UCSD-AML1 (cell line): ENCODE measurements around the gene CNOT9.

Source experiments
- DNase-seq: peaks from one replicate; lab custom pipeline; 2025; ENCODE audit not compliant: unreplicated experiment; lab: John Stamatoyannopoulos, UW

Gene CNOT9

DNA sequence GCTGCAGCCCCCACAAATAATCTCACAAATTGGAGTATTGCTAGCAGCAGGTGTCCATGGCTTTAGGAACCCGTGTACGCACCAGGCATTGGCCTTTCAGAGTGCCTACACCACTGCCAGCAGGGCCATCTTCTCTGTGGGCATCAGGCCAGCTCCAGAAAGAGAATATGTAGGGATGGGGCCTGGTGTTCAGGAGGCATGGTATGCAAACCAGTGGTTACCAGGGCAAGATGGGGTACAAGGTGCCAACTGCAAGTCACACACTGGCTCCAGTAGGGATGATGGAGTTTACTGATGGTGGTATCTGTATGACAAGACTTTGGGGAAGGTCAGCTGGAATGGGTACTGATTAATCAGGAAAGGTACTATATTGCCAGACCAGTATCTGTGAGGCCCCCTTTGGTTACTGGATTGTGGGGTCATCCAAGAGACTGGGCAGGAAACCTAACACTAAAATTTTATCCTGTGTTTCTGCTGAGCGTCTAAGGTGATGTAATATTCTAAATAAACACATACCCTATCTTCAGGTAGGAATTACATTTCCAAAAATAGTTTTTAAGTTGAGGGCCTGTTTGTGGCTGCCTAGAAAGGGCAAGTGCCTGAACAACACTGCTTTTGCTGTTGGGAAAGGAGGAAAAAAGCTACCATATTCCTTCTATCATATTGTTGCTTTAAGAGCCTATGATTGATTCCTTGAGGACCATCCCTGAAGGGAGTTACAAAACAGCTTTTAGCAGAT lies 9.0 kb downstream of the CNOT9 start:
- no peak for DNase-seq

DNA sequence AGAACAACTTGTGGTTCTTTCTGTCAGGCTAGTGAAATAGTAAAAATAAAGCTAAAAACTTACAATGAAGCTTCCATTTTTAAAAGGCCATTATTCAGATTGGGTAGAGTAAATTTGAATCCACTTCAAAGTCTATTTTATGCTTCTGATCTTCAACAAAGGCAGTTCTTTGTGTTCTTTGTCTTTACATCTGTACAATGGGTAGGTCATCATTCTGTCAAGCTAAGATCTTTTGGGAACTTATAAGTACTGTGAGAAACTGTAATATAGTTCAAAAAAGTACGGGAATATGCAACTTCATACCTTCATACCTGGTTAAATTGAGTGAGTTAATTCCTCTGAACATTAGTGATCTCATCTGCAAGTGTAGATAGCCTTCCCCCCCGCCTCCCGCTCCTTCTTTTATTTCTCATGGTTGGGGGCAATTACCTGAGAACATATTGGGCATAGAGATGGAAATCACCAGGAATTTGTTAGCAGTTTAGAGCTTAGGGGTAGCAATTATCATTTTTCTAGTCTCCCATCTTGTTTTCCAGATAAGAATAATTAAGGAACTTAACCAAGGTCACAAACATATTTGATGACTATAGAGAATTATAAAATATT lies 9.7 kb downstream of the CNOT9 start:
- DNase-seq = no peak

DNA sequence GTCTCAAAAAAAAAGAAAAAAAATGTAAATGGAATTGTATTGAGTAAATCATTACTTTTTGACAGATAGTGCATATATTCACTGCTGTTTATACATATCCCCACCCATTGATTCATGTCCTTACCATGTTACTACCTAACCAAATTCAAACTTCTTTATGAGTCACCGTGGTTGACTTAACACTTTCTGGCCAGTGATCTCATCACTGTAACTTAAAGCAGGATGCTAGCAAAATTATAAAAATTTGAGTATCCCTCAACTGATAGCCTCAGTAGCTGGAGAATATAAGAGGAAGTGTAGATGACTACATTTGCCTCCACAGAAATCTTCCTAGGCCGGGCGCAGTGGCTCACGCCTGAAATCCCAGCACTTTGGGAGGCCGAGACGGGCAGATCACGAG lies 13.4 kb downstream of the CNOT9 start:
- DNase-seq = no peak

DNA sequence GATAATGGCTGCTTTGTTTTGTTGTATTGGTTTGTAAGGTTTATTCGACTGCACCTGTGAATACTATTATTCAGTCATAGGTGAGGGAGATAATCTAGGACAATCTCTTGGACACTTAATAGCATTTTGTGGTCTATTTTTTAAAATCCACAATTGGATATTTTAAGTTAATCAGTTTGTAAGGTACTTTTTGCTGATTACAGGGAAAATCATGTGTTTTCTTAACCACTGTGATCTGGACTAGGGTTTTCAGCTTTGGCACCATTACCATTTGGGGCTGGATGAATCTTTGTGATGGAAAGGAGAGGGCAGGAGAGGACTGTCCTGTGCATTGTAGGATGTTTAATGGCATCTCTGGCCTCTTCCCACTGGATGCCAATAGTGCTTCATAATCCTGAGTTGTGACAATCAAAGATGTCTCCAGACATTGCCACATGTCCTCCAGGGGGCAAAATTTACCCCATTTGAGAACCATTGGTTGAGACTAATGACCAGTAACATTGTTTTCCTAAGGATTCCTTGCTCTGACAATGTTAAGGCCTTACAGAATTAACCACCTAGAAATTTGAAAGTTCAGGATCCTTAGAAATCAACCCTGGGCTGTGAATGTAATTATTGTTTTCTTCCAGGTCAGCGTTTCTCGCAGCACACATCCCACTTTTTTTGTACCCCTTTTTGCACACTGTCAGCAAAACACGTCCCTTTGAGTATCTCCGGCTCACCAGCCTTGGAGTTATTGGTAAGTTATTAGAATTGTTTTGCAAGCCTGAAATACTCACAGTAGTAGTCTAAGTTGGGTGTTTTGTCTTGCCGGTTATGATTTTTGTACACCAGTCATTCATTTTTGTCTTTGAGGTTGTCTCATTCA lies 15.6 kb downstream of the CNOT9 start:
- no peak for DNase-seq

DNA sequence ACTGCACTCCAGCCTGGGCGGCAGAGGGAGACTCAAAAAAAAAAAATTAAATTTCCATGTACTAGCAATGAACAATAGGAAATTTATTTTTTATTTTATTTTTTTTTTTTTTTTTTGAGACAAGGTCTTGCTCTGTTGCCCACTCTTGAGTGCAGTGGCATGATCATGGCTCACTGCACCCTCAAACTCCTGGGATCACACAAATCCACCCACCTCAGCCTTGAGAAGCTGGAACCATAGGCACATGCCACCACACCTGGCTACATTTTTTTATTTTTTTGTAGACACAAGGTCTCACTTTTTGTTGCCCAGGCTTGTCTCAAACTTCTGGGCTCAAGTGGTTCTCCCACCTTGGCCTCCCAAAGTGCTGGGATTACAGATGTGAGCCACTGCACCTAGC lies 16.9 kb downstream of the CNOT9 start:
- DNase-seq = no peak

DNA sequence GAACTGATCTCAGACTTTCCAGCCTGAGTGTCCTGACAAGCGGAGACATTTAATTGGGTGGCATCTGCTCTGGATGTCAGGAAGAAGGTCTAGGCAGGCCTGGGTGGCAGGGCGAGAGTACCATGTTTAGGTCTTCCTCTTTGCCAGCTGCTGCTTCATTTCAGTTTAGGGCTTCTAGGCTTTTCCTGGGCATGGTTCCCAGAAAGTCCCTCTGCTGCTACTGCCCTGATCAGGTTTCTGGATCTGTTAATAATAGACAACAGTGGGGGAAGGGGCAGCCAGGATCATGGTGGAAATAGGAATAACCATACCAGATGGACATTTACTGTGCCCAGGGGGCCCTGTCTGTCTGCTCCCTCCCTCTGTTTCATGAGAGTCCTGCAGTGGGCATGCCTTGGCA lies 36.8 kb downstream of the CNOT9 start:
- no peak for DNase-seq

DNA sequence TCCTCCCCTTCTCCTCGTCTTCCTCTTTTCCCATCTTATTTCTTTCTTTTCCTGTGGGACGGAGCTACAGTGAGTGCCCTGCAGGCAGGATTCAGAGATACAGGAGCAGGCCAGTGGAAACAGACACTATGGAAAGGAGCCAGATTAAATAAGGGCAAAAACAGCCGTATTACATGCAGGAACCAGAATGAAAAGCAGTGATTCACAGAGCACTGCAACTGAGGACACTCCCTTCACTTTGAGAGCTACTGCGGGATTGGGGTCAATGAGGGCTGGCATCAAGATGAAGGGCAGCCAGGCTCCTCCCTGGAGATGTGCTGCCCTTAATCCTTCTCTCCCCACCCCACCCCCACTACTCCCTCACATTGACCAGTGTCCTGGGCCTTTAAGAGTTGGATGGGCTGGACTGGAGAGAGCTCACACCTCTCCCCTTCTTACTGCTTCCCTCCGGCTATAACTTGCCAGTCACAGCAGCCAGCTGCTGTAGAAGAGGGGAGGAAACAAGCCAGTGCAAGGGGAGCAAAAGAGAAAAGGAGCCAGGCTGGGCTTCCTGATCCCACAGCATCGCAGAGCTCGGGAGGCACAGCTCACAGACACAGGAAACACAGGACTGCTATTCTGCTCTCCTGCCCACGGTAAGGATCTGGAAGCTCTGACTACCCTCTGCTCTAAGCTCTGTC lies 38.9 kb downstream of the CNOT9 start, which contains the start of gene PLCD4:
TSS of gene PLCD4 (plus strand) at position 464 of the 680 bp plus-strand sequence. CDS start 7,841 bp downstream, outside the sequence.
- DNase-seq = no peak

DNA sequence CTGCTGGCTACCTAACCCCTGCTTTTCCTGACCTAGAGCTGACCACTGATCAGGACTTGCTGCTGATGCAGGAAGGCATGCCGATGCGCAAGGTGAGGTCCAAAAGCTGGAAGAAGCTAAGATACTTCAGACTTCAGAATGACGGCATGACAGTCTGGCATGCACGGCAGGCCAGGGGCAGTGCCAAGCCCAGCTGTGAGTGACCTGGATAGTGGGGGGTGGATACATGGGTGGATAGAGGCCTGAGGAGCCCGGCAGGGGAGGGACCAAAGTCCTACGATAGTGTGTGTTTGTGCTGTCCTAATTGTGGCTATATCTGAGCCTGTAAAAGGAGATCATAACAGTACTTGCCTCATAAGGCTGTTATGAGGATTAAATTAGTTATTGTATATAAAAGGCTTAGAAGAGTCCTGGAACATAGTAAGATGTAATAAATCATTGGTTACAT lies 47.3 kb downstream of the CNOT9 start:
- DNase-seq = no peak

DNA sequence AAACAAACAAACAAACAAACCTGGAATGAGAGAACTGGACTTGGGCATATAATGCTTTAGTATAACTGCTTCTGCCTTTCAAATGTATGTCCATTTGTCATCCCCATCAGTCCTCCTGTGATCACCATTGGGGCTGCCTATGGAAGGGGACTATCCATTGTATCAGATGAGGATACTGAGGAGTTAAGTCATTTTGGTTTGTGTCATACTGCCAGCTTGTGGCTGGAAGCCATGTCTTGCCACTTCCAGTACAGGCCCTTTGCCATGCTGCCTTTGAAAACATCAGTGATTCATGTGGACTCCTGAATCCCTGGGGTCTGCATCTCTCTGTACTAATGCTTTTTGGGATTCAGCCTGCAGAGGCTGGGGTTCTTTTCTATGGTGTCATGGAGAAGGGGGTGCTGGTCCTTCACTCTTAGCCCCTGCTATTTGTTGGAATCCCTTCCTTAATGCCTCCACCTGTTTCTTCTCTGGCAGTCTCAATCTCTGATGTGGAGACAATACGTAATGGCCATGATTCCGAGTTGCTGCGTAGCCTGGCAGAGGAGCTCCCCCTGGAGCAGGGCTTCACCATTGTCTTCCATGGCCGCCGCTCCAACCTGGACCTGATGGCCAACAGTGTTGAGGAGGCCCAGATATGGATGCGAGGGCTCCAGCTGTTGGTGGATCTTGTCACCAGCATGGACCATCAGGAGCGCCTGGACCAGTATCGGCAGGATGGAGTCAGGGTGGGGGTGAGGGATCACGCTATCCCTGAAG lies 49.6 kb downstream of the CNOT9 start:
- DNase-seq = no peak

DNA sequence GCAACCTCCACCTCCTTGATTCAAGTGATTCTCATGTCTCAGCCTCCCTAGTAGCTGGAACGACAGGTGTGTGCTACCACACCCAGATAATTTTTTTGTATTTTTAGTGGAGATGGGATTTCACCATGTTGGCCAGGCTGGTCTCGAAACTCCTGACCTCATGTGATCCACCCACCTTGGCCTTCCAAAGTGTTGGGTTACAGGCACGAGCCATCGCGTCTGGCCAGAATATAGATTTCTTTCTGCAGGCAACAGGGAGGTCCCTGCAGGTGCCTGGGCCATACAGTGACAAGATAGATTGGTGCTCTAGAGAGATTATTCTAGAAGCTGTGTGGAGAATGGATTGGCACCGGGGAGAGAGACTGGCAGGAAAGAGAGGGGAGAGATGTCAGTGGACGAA lies 52.4 kb downstream of the CNOT9 start:
- DNase-seq = no peak

DNA sequence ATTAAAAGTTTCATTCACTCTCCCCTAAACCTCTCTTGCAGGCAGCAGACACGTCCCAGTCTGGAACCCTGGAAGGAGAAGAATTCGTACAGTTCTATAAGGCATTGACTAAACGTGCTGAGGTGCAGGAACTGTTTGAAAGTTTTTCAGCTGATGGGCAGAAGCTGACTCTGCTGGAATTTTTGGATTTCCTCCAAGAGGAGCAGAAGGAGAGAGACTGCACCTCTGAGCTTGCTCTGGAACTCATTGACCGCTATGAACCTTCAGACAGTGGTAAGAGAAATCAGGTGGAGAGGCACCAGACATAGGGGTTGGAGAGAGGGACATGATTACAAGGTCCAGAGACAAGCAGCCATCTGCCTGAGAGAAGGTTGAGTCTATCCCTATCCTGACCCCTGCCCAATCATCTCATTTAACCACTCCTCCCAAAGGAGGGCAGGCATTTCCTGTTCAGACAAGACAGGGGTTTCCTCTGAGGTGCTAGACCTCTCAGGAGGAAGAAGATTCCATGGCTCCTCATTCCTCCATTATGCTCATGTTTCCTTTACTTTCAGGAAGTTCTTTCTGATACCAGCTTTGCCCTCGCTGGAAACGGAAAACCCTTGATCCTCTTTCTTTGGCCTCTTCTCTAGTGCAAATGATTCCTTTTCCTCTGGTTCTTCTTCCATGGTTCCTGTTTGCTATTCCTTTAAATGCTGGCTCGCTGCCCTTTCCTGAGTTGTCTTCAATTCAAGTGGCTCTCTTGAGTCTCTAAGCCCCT lies 54.1 kb downstream of the CNOT9 start:
- DNase-seq = no peak

DNA sequence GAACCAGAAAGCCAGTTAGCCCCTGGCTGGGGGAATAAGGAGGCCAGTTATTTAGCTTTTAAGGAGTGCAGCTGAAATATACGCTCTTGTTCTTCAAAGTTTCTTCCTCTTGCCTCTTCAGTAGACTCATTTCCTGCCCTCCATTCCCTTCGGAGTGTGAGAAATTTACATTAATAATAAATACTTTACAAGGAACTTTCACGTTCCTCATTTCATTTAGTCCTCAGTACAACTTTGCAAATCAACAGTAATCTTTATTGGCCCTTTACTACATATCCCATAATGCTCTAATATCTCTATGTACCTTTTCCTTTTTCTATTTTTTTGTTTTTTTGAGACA lies 54.7 kb downstream of the CNOT9 start:
- DNase-seq = no peak

DNA sequence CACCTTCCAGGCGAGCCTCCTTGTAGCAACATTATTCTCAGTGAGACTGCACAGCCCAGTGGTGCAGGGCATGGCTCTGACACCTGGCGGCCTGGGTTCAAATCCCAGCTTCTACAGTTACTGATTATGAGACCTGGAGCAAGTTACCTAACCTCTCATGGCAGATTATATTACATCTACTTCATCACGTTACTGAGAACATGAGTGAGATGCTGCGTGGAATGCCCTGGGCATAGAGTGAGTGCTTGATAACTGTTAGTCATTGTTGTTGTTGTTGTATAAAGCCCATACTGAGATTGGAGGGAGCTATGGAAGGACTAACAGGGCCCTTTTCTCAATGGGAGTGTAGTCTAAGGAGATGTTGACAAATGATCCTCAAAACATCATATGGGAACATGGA lies 57.7 kb downstream of the CNOT9 start:
- DNase-seq = no peak

DNA sequence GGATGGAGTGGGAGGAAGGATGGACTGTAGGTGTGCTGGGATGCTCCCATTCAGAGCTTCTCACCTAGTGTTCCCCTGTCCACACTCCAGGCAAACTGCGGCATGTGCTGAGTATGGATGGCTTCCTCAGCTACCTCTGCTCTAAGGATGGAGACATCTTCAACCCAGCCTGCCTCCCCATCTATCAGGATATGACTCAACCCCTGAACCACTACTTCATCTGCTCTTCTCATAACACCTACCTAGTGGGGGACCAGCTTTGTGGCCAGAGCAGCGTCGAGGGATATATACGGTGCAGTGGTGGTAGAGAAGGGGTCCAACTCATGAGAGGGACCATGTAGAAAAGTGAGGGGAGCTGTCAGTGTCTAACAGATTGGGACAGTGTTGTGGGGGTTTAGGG lies 59.3 kb downstream of the CNOT9 start:
- DNase-seq = no peak

DNA sequence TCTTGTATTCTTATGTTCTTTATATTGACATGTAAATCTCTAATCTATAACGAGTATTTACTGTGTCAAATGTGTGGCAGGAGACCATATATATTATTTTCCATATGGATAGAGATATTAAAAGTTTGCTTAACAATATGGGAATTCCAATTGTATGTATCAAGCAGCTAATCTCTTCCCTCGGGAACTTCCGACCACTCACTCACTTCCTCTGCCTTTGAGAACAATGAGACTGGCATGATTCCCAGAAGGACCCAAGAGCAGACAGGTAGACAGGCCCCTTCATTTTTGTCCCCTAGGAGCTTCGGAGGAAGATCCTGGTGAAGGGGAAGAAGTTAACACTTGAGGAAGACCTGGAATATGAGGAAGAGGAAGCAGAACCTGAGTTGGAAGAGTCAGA lies 63.2 kb downstream of the CNOT9 start:
- no peak for DNase-seq

DNA sequence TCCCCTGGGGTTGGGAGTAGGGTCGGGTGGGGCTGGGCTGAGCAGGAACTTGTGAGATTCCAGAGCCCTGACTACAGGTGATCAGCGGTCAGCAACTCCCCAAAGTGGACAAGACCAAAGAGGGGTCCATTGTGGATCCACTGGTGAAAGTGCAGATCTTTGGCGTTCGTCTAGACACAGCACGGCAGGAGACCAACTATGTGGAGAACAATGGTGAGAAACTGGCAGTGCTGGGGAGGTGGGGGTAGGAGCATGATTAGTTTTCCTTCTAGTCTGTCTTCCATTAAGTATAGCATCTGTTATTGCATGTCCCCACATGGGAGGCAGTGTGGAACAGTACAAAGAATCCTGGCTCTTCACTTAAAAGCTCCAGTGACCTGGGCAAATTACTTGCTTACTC lies 67.1 kb downstream of the CNOT9 start:
- DNase-seq = no peak

DNA sequence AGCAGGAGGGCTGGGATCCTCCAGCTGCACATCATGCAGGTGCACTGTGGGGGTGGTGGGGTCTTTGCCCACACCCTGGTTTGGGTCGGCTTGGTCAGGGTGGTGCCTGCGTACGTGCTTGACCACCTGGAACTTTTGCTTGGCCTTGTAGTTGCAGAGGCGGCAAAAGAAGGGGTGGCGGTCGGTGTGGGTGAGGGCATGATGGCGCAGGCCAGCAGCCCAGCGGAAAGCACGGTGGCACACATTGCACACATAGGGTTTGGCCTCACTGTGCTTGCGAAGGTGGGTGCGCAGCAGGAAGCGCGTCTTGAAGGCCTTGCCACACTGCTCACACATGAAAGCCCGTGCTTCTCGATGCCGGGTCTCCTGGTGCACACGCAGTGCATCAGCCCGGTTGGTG lies 69.7 kb downstream of the CNOT9 start:
- no peak for DNase-seq

DNA sequence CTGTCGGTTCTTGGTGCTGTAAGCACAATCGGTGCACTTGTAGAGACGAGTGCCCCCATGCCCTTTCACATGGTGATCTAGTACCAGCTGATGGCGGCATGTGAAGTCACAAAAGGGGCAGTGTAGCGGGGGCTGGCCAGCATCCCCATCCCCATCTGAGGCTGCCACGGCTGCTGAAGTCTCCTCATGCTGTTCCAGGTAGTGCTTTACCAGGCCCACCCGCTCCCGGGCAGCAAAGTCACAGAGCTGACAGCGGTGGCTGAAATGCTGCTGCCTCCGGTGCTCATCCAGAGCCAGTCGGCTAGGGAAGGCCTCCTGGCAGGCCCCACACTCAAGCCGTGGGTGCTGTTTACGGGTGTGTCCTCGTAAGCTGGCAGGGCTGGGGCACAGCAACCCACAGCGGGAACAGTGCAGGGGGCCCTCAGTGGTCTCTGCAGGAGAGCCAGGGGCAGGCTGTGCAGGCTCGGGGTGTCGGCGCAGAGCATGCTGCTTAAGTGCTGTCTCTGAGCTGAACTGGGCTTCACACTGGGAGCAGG lies 73.5 kb downstream of the CNOT9 start:
- DNase-seq = no peak

DNA sequence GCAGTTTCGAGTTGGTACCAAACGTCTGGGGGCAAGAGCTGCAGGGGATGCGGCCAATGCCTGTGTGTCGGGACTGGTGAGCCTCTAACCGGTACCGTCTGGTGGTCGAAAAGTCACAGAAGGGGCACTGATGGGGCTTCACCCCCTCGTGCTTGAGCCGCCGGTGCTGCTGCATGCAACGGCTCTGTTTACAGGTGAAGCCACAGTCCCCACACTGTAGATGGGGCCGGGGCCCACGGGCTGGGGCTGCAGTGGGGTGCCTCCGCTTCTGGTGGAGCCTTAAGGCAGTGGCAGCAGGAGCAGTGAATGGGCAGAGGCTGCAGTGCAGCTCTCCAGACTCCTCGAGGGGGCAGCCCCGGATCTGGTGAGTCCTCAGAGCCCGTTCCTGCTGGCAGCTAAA lies 74.1 kb downstream of the CNOT9 start:
- DNase-seq = no peak
